Effector memory CD8-positive, alpha-beta T cell (primary cell): ENCODE data around the gene ZNF428.

Experiments used
- ATAC-seq: fragments of 150-1000 bp; cut with Tn5 transposase; replicated peaks from 2 replicates; pipeline ENCODE4 v1.10.0; 2021; ENCODE audit warnings: mild to moderate bottlenecking, moderate library complexity
- DNase-seq, 3 experiments: peaks; one replicate each; pipeline ENCODE4 v3.0.0; 2021
- H3K27ac Mint-ChIP-seq, 2 donors: one replicate each; pipeline ENCODE4 v1.8.0; 2022; ENCODE audit warnings: mild to moderate bottlenecking in 2 of 2, mixed read lengths in 2 of 2, moderate library complexity in 2 of 2
- H3K27me3 Mint-ChIP-seq, 2 donors: one replicate each; pipeline ENCODE4 v1.8.0; 2022; ENCODE audit warnings: mixed read lengths in 2 of 2
- H3K36me3 Mint-ChIP-seq: one replicate; pipeline ENCODE4 v1.8.0; 2022; ENCODE audit warnings: mild to moderate bottlenecking, moderate library complexity, mixed read lengths; ENCODE audit not compliant: insufficient read depth
- H3K4me1 Mint-ChIP-seq, 2 donors: one replicate each; pipeline ENCODE4 v1.8.0; 2022; ENCODE audit warnings: low read depth in 2 of 2, mixed read lengths in 2 of 2
- H3K4me3 Mint-ChIP-seq, 2 donors: one replicate each; pipeline ENCODE4 v1.8.0; 2022; ENCODE audit warnings: mild to moderate bottlenecking in 2 of 2, mixed read lengths in 2 of 2, moderate library complexity in 2 of 2
- H3K9me3 Mint-ChIP-seq, 2 donors: one replicate each; pipeline ENCODE4 v1.8.0; 2022; ENCODE audit warnings: mixed read lengths in 2 of 2
- total RNA-seq, 9 experiments: gene quantifications; one replicate each; lab custom pipeline; 2026; lab: John Stamatoyannopoulos, UW

ZNF428 gene
- total RNA-seq = 11.5 to 20.6 (median 13.1) reads per million in 9 experiments

- peaks cover 23 to 26% of the 10 kb centered on the region in 2 donors for H3K4me1 Mint-ChIP-seq
- ATAC-seq = peak; percentile 86
- DNase-seq = peak; percentile 75 to 84 (median 79)
- no peaks in the 10 kb centered on the region for H3K9me3 Mint-ChIP-seq
- peak within 1 kb of the TSS; percentile 98 for H3K4me3 Mint-ChIP-seq
- no peaks in the 10 kb centered on the region for H3K27me3 Mint-ChIP-seq
- H3K36me3 Mint-ChIP-seq = peaks cover 4% of the 10 kb centered on the region
- peak within 1 kb of the TSS; percentile 94 to 95 for H3K27ac Mint-ChIP-seq
Observed at GRCh38 chr19:43619262-43620060, at the start of gene ZNF428. ZNF428 (minus strand) TSS chr19:43619629; CDS start chr19:43614304, 5,325 bp downstream.

GRCh38 chr19:43668406-43669109 is 49.1 kb upstream of the ZNF428 start:
- H3K4me3 Mint-ChIP-seq = peak overlapping the region; percentile 85 to 90
- peak; percentile 91 to 95 (median 93) for DNase-seq
- peak; percentile 80 for ATAC-seq
- peaks cover 18% of the 10 kb centered on the region for H3K36me3 Mint-ChIP-seq
- H3K27me3 Mint-ChIP-seq = no peaks in the 10 kb centered on the region
- H3K27ac Mint-ChIP-seq = peak overlapping the region; percentile 71 to 82
- H3K4me1 Mint-ChIP-seq = peaks cover 32 to 34% of the 10 kb centered on the region in 2 donors
- peaks cover 0 to 3% of the 10 kb centered on the region in 2 donors for H3K9me3 Mint-ChIP-seq

DNA sequence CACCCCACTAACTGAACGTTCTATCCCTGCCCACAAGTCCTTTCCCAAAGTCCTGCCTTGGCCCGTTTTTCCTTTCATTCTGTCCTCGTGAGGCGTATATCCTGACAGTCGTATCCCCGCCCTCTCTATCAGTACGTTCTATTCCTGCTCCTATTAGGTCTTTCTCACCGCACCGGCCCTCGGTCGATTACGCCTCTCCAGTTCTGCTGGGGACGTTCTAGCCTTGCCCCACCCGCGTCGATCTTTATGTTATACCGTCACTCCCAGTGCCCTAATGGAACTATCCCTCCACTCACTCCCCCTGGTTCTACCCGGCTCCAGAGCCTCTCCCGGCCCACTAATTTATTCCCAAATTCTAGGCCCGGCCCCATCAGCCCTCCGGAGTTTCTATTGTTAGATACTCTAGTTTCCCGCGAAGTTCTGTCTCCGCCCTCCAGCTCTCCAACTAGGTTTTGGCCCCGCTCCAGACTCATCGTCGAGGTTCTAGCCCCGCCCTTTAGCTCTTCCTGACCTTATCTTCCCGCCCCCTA is 48.5 kb upstream of the ZNF428 start:
- DNase-seq (peak in 1 of 3 experiments; percentile 3), ATAC-seq (no peak)
- Mint-ChIP-seq H3K36me3 (peaks cover 18% of the 10 kb centered on the region), H3K27me3 (no peaks in the 10 kb centered on the region), H3K4me3 (peak overlapping the region; percentile 85 to 90), H3K4me1 (peaks cover 34 to 36% of the 10 kb centered on the region in 2 donors), H3K27ac (peak overlapping the region; percentile 71 to 82), H3K9me3 (peaks cover 0 to 3% of the 10 kb centered on the region in 2 donors)

- peak overlapping the region in 1 of 2 donors; percentile 38 for H3K27ac Mint-ChIP-seq
- H3K27me3 Mint-ChIP-seq = no peaks in the 10 kb centered on the region
- DNase-seq (no peak), ATAC-seq (no peak)
- peak overlapping the region; percentile 85 to 90 for H3K4me3 Mint-ChIP-seq
- H3K4me1 Mint-ChIP-seq = peaks cover 34 to 36% of the 10 kb centered on the region in 2 donors
- H3K36me3 Mint-ChIP-seq = peaks cover 22% of the 10 kb centered on the region
- H3K9me3 Mint-ChIP-seq = peaks cover 0 to 3% of the 10 kb centered on the region in 2 donors
Observed at GRCh38 chr19:43667126-43667875, 47.9 kb upstream of the ZNF428 start.

DNA sequence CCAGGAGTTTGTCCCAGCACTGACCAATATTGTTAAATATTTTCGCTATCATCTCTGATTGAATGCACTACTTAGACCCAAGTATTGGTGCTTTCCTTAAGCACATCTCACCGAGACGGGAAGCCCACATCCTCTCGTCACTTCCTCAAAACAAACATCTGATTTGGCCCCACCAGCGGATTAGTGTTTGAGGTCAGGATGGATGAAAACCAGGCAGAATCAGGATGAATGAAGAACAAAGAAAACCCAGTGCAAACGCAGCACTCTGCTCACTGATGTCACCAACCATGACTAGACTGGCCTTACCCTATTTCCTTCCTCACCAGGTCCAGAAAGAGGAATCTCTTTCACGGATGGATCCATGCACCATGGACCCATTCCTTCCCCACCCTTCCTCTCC is 44.6 kb upstream of the ZNF428 start:
- peak; percentile 16 to 24 (median 21) for DNase-seq
- peak; percentile 13 for ATAC-seq
- Mint-ChIP-seq H3K27ac (peak overlapping the region; percentile 19 to 61), H3K4me1 (peaks cover 26 to 27% of the 10 kb centered on the region in 2 donors), H3K4me3 (peak overlapping the region; percentile 45 to 57), H3K9me3 (peaks cover 0 to 3% of the 10 kb centered on the region in 2 donors), H3K36me3 (peaks cover 14% of the 10 kb centered on the region), H3K27me3 (no peaks in the 10 kb centered on the region)

GRCh38 chr19:43662487-43662886 is 43.1 kb upstream of the ZNF428 start:
- DNase-seq (no peak), ATAC-seq (no peak)
- Mint-ChIP-seq H3K36me3 (peaks cover 12% of the 10 kb centered on the region), H3K4me1 (peaks cover 13 to 18% of the 10 kb centered on the region in 2 donors), H3K27ac (peak overlapping the region in 1 of 2 donors; percentile 75), H3K27me3 (no peaks in the 10 kb centered on the region), H3K9me3 (no peaks in the 10 kb centered on the region), H3K4me3 (no peak overlapping the region)

DNA sequence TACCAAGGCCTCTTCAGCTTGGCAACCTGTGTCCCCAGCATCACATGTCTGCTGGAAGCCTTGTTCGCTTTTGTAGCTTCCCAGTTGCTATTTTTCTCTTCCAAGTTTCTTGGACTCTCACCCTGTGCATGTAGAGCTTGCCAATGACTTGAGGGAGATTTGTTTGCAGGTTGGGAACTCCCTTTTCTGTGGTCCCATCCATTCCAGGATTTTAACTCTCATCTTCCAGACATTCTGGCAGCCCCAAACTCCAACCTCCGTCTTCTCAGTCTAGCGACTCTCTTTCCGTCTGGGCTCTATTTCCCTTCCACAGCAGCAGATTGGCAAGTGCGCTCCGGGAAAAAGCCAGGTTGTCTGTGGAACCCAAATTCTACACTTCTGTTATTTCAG is 41.5 kb upstream of the ZNF428 start:
- no peaks in the 10 kb centered on the region for H3K27me3 Mint-ChIP-seq
- ATAC-seq (no peak), DNase-seq (no peak)
- H3K36me3 Mint-ChIP-seq = peaks cover 4% of the 10 kb centered on the region
- no peak overlapping the region for H3K4me3 Mint-ChIP-seq
- peaks cover 13 to 15% of the 10 kb centered on the region in 2 donors for H3K4me1 Mint-ChIP-seq
- H3K9me3 Mint-ChIP-seq = no peaks in the 10 kb centered on the region
- no peak overlapping the region for H3K27ac Mint-ChIP-seq

GRCh38 chr19:43660301-43660970 is 41.0 kb upstream of the ZNF428 start:
- Mint-ChIP-seq H3K27me3 (no peaks in the 10 kb centered on the region), H3K27ac (no peak overlapping the region), H3K36me3 (peaks cover 10% of the 10 kb centered on the region), H3K9me3 (no peaks in the 10 kb centered on the region), H3K4me3 (no peak overlapping the region), H3K4me1 (peaks cover 13 to 15% of the 10 kb centered on the region in 2 donors)
- no peak for DNase-seq
- no peak for ATAC-seq

DNA sequence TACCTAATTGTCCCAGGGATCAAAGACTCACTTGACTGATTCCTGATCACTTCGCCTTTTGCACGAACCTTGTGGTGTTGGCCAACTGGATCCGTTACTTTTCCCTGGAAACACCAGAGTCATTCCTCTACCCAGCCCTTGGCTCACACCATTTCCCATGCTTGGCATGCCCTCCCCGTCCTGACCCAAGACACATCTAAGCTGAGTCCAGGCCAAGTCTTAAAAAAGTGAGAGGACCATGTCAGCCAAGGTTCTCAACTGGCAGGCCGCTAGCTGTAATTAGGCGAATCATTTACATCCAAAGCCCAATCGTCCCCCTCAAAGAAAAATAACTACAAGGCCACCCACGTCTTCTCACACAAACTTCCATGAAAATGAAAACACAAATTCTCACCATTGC is 39.1 kb upstream of the ZNF428 start:
- Mint-ChIP-seq H3K9me3 (no peaks in the 10 kb centered on the region), H3K4me1 (peaks cover under 1 to 2% of the 10 kb centered on the region in 2 donors), H3K27me3 (no peaks in the 10 kb centered on the region), H3K27ac (no peak overlapping the region), H3K4me3 (no peak overlapping the region), H3K36me3 (peaks cover 18% of the 10 kb centered on the region)
- ATAC-seq (no peak), DNase-seq (no peak)

GRCh38 chr19:43658001-43658400 is 38.6 kb upstream of the ZNF428 start:
- ATAC-seq (no peak), DNase-seq (no peak)
- no peaks in the 10 kb centered on the region for H3K9me3 Mint-ChIP-seq
- H3K36me3 Mint-ChIP-seq = peaks cover 18% of the 10 kb centered on the region
- H3K27ac Mint-ChIP-seq = no peak overlapping the region
- no peaks in the 10 kb centered on the region for H3K4me1 Mint-ChIP-seq
- H3K4me3 Mint-ChIP-seq = no peak overlapping the region
- H3K27me3 Mint-ChIP-seq = no peaks in the 10 kb centered on the region

DNA sequence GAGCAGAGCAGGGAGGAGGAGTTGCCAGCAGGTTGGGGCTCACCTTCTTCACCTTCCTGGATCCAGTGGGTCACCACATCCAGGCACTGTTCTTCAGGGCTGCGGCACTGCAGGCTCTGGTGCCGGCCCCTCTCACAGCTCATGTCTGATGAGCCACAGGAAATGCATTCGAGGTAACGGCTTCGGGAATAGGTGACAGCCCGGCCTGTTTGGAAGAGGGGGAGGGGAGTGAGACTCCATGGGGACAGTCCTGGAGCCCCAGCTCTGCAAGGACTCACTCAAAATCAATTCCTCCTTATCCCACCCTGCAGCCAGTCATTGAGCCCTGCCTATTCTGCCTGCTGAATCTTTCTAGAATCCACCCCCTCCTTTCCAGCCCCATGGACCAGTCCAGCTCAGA is 37.0 kb upstream of the ZNF428 start:
- Mint-ChIP-seq H3K27ac (no peak overlapping the region), H3K4me1 (no peaks in the 10 kb centered on the region), H3K36me3 (peaks cover 17% of the 10 kb centered on the region), H3K27me3 (no peaks in the 10 kb centered on the region), H3K4me3 (no peak overlapping the region), H3K9me3 (no peaks in the 10 kb centered on the region)
- no peak for ATAC-seq
- no peak for DNase-seq

DNA sequence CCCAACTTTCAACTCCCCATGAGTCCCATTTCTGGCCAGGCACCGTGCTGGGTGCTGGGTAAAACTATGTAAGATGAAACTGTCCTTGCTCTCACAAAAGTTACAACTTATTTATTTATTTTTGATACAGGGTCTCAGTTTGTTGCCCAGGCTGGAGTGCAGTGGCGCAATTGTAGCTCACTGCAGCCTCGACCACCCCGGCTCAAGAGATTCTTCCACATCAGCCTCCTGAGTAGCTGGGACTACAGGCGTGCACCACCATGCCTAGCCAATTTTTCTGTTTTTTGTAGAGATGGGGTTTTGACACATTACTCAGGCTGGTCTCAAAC is 33.1 kb upstream of the ZNF428 start:
- Mint-ChIP-seq H3K4me1 (no peaks in the 10 kb centered on the region), H3K9me3 (no peaks in the 10 kb centered on the region), H3K4me3 (no peak overlapping the region), H3K36me3 (peaks cover 24% of the 10 kb centered on the region), H3K27ac (no peak overlapping the region), H3K27me3 (no peaks in the 10 kb centered on the region)
- ATAC-seq (no peak), DNase-seq (no peak)
